Calu3 (cell line): Measurements from ENCODE around the gene TMEM86A. TPM values are rescaled to one million over a fixed set of nuclear protein-coding genes. Genes with fewer than 3 reads are reported as not detected.

ENCODE experiments used
- BruUV-seq: library from RNA; stranded (reverse); fragments of 400-500 nt; replicated peaks from 2 replicates; lab custom pipeline; 2021; lab: Mats Ljungman, UMichigan
- CTCF ChIA-PET: fragments of 300-600 bp; sonication (Branson Sonifier 250); formaldehyde crosslinking; loops from one replicate; lab custom pipeline; 2022; ENCODE audit warnings: antibody characterized with exemption; lab: Charles Lee
- DNase-seq: peaks from one replicate; pipeline ENCODE4 v3.0.0; 2022
- H3K27ac Mint-ChIP-seq: one replicate; pipeline ENCODE4 v1.8.0; 2022; ENCODE audit warnings: mixed read lengths; ENCODE audit not compliant: unreplicated experiment
- H3K27me3 Mint-ChIP-seq: one replicate; pipeline ENCODE4 v1.8.0; 2022; ENCODE audit warnings: mixed read lengths; ENCODE audit not compliant: unreplicated experiment
- H3K36me3 Mint-ChIP-seq: one replicate; pipeline ENCODE4 v1.8.0; 2022; ENCODE audit warnings: mild to moderate bottlenecking, moderate library complexity, mixed read lengths; ENCODE audit not compliant: insufficient read depth, unreplicated experiment
- H3K4me1 Mint-ChIP-seq: one replicate; pipeline ENCODE4 v1.8.0; 2022; ENCODE audit warnings: mild to moderate bottlenecking, low read depth, mixed read lengths; ENCODE audit not compliant: unreplicated experiment
- H3K4me3 Mint-ChIP-seq: one replicate; pipeline ENCODE4 v1.8.0; 2022; ENCODE audit warnings: mild to moderate bottlenecking, low read depth, moderate library complexity, mixed read lengths; ENCODE audit not compliant: unreplicated experiment
- H3K9me3 Mint-ChIP-seq: one replicate; pipeline ENCODE4 v1.8.0; 2022; ENCODE audit warnings: low read depth, mixed read lengths; ENCODE audit not compliant: unreplicated experiment
- intact Hi-C: fragments of 100-400 bp; cut with micrococcal nuclease; formaldehyde crosslinking; loops from one replicate; pipeline ENCODE4 v1.10.0; 2022; ENCODE audit not compliant: unreplicated experiment
- total RNA-seq: library from RNA; stranded (reverse); gene quantifications from 2 replicates; pipeline ENCODE4 v1.2.3, GENCODE V29; 2022
- TF ChIP-seq, protein P1 (sequence below): fragments of 200-600 bp; IDR thresholded peaks from one replicate; pipeline ENCODE4 v1.8.0; 2022; ENCODE audit warnings: antibody characterized with exemption; ENCODE audit not compliant: unreplicated experiment

The TMEM86A gene
- total RNA-seq, 1 experiment from 2014 or later: 8.8 TPM

DNA sequence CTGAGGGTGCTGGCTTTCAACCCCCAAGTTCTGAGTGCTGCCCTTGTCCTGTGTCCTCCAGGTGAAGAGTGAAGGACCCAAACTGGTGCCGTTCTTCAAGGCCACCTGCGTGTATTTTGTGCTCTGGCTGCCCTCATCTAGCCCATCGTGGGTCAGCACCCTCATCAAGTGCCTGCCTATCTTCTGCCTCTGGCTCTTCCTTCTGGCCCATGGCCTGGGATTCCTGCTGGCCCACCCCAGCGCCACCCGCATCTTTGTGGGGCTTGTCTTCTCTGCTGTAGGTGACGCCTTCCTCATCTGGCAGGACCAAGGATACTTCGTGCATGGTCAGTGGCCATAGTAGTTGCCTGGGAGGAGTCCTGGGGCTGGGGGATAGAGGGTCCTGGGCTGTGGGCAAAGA lies 2.3 kb downstream of the TMEM86A start:
- TF ChIP-seq, protein P1, sequence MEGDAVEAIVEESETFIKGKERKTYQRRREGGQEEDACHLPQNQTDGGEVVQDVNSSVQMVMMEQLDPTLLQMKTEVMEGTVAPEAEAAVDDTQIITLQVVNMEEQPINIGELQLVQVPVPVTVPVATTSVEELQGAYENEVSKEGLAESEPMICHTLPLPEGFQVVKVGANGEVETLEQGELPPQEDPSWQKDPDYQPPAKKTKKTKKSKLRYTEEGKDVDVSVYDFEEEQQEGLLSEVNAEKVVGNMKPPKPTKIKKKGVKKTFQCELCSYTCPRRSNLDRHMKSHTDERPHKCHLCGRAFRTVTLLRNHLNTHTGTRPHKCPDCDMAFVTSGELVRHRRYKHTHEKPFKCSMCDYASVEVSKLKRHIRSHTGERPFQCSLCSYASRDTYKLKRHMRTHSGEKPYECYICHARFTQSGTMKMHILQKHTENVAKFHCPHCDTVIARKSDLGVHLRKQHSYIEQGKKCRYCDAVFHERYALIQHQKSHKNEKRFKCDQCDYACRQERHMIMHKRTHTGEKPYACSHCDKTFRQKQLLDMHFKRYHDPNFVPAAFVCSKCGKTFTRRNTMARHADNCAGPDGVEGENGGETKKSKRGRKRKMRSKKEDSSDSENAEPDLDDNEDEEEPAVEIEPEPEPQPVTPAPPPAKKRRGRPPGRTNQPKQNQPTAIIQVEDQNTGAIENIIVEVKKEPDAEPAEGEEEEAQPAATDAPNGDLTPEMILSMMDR: no peak
- CTCF ChIA-PET: interaction anchor here (1.3 kb wide), 1 partner anchor 21 kb away, joined by 3 read pairs; no protein-coding TSS in a partner anchor
- BruUV-seq: no TSS peak
- DNase-seq: no peak
- Mint-ChIP-seq H3K4me3 (peak overlapping the region; percentile 72), H3K9me3 (no peaks in the 10 kb centered on the region), H3K36me3 (peaks cover 28% of the 10 kb centered on the region), H3K27ac (no peak overlapping the region), H3K4me1 (peaks cover 35% of the 10 kb centered on the region), H3K27me3 (peaks cover 30% of the 10 kb centered on the region)
- intact Hi-C loops: no loop called here

GRCh38 chr11:18701614-18702216 lies 3.1 kb downstream of the TMEM86A start:
- no TSS peak for BruUV-seq

DNA sequence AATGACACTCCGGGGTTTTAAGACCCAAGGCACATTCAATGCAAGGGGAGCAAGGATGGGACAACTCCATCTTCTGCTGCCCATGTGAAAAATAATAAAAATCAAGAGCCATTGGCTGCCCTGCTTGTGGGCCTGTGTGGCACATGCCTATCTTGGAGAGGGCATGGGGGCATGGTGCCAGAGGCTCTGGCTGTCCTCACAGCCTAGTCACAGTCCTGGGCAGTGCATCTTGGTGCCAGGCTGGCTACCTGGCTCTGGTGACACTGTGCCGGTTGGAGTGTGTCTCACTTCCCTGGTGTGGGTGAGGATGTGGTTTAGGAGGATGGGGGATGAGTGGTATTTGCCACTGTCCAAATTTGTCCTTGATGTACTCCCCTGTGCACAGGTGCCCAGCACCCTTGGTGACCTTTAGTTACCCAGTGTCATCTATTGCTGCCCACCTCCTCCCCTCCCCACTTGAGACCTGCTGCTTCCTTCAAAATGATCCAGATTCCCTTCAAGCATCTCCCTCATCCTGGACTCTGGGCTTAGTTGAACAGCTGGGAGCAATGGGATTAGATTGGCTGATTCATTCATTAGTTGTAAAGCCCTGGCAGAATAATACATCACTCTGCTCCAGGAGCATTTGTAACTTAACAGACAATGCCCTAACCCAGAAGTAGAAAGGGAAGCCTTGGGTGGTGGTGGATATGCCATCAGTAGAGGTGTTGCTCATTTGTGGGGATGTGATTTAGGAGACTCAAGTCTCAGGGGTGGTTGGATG lies 4.6 kb downstream of the TMEM86A start:
- no peak overlapping the region for H3K27ac Mint-ChIP-seq
- intact Hi-C loops: no loop called here
- DNase-seq: no peak
- CTCF ChIA-PET: no interaction called here
- H3K9me3 Mint-ChIP-seq: no peaks in the 10 kb centered on the region
- no TSS peak for BruUV-seq
- peaks cover 53% of the 10 kb centered on the region for H3K27me3 Mint-ChIP-seq
- H3K36me3 Mint-ChIP-seq: peaks cover 28% of the 10 kb centered on the region
- peaks cover 24% of the 10 kb centered on the region for H3K4me1 Mint-ChIP-seq
- TF ChIP-seq, protein P1: no peak
- H3K4me3 Mint-ChIP-seq: no peak overlapping the region

More at GRCh38 chr11:18701614-18702216, 3.1 kb downstream of the TMEM86A start:
- Mint-ChIP-seq H3K4me1 (peaks cover 35% of the 10 kb centered on the region), H3K27ac (no peak overlapping the region), H3K36me3 (peaks cover 30% of the 10 kb centered on the region), H3K4me3 (no peak overlapping the region), H3K9me3 (no peaks in the 10 kb centered on the region), H3K27me3 (peaks cover 39% of the 10 kb centered on the region)
- TF ChIP-seq, protein P1: no peak
- CTCF ChIA-PET: interaction anchor here (0.6 kb wide), 1 partner anchor 11 kb away, joined by 6 read pairs; no protein-coding TSS in a partner anchor
- intact Hi-C loops: no loop called here
- no peak for DNase-seq

- TF ChIP-seq, protein P1: no peak
- CTCF ChIA-PET: interaction anchor here (0.7 to 2.0 kb wide), 2 partner anchors 18 to 72 kb away, joined by 7 to 8 read pairs; no protein-coding TSS in a partner anchor
- no TSS peak for BruUV-seq
- Mint-ChIP-seq H3K9me3 (no peaks in the 10 kb centered on the region), H3K4me3 (no peak overlapping the region), H3K4me1 (peaks cover 22% of the 10 kb centered on the region), H3K27me3 (peaks cover 63% of the 10 kb centered on the region), H3K36me3 (peaks cover 18% of the 10 kb centered on the region), H3K27ac (no peak overlapping the region)
- intact Hi-C loops: no loop called here
- no peak for DNase-seq
Measured at GRCh38 chr11:18704045-18704645, 5.6 kb downstream of the TMEM86A start.
